HG02610 (cell line): ENCODE measurements around the gene TPCN2.

Experiments
- ATAC-seq: cut with Tn5 transposase; IDR thresholded peaks from one replicate; pipeline ENCODE4 v1.9.1; 2021; ENCODE audit warnings: mild to moderate bottlenecking, moderate library complexity; ENCODE audit not compliant: unreplicated experiment

The TPCN2 gene

DNA sequence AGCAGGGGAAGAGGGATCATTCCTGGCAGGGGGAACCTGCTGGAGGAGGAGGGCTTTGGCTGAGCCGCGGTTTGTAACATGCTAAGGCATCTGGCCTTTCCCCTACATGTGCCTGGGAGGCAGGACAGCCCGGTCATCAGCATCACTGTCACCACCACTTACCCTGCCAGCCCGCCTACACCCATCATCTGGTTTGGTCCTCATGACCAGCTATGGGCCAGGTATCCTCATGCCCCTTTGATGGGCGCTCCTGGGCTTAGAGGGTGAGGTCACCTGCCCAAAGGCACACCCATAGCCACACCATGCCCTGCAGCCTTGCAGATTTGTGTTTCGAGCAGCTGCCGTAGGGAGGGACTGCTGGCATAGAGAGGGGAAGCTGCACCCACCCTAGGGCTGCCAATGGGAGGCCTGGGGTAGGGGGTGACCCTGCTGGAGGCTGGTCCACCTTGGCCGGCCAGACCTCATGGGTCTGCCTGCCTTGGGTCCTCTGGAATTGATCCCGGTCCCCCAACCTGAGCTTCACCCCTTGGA, 38.3 kb upstream of the TPCN2 start:
- no peak for ATAC-seq

DNA sequence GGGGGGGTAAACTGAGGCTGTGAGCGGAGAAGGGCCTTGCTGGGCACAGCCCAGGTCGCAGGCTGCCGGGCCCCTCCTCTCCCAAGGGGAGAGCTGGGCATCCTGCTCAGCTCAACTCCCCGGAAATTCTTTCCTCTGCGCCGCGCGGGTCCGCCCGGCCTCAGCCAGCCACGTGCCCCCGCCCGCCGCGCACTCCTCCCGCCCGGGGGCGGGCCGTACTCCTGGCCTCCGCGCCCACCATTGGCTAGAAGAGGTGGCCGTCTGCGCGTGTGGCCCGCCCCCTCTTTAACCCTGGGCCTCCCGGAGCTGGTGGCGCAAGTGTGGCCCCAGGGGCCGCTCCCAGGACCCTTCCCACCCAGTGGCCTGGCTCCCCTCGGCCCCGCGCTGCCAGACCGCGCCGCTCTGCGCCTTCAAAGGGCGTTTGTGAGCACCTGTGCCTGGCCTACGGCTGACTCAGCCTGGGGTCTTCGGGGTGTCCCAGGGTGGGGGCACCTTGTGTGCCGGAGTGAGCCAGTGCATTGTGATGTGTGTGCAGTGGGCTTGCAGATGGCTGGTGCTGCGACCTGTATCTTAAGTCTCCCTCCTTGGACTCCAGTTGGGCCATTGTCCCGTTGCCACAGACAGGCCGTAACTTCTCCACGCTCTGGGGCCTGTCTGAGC, 37.6 kb upstream of the TPCN2 start:
- no peak for ATAC-seq

DNA sequence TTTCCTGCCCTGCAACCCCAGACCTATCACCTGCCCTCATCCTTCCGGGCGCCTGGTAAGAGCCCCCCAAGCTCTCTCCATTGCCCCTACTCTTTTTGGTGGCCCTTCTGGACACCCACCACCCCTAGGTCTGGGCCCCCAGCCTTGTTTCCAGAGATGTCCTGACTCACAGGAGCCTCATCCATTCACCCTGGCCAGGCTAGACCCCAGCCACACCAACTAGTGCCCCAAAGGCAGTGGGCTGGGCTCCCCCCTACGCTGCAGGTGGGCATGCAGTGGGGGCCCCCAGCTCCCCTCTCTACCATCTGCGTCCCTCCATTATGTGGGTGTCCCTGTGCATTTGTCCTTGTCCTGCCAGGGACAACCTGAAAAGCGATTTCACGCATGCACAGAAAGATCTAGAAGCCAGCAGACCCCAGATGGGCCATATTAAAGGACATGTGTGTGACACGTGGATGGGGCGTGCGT, 37.1 kb upstream of the TPCN2 start:
- no peak for ATAC-seq

DNA sequence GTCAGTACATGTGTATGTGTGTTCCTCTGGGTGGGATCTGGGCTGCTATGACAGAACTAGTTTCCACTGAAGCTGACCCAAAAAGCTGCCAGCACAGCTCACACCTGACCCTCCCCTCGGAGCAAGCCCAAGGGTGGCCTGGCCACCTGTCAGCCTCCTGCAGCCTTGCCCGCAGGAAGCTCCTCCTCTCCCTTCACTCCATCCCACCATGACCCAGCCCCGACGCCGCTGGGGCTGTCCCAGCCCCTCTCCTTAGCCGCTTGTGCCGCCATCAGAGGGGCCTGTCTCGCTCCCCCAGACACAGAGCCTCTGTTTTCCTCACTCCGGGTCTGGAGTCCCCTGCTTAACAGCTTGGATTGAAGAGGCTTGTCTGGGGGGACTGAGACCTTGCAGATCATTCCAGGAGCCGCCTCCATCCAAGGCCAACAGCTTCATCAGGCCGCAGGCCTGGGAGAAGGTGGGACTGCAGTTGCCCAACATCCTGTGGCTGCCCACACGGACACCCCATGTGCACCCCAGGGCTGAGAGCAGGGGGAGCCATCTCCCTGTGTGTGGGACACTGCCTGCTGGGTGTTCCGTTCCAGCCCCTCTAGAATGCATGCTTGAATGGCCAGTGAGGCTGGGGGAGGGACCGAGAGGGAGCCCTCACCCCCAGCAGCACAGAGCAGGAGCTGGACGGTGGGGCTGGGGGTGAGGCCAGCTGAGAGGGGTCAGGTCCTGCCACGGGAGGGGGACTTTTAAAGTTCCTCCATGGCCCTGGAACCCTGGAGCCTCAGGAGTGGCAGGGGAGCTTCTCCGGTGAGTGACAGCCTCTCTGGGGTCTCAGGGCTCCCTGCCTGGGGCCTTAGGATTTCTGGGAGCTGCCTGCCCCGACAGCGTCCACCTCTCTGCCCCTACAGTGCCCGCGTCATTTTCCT, 36.4 kb upstream of the TPCN2 start:
- ATAC-seq, result no peak

DNA sequence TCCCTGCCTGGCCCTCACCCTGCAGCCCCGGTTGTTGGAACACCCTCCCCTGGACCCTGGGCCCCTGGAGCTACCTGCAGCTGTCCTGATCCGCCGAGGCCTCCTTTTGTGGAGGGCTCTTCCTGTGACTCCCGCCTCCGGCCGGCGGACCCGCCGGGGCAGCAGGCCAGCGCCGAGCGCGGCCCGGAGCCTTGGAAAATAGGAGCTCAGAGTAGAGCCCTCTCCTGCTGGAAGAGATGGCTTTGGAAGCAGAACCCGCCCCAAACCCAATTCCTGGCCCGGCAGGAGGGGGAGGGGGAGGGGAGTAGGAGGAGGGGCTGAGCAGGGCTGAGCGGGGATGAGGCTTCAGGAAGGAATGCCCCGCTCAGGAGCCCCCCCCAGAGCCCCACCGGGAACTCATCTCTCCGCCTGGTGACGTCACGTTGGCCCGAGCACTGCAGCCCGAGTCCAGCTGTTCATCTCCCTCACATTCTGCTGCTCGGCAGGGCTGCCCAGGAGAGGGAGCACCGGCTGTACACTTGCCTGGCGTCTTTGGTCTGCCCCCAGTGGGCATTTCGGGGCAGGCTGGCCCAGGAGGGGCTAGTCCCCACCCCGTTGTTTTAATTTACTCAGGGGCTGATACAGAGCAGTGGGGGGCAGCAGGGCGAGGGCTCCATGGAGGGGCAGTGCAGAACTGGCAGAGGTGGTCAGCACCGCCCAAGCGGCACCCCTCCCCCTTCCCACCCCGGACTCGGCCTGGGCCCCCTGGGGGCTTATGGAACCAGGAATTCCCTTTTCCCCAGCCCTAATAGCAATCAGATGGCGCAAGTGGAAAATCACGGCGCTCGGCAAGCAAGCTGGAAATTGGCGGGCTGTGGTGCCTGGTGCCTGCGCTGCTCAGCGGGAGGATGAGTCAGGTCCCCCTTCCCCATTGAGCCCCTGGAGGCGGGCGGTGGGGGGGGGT, 35.5 kb upstream of the TPCN2 start, which contains the start of gene MRGPRF:
Gene MRGPRF, minus strand, starts transcription at position 238 of the 943 bp plus-strand sequence. CDS start 3,345 bp downstream, outside the sequence.
- ATAC-seq, result no peak

DNA sequence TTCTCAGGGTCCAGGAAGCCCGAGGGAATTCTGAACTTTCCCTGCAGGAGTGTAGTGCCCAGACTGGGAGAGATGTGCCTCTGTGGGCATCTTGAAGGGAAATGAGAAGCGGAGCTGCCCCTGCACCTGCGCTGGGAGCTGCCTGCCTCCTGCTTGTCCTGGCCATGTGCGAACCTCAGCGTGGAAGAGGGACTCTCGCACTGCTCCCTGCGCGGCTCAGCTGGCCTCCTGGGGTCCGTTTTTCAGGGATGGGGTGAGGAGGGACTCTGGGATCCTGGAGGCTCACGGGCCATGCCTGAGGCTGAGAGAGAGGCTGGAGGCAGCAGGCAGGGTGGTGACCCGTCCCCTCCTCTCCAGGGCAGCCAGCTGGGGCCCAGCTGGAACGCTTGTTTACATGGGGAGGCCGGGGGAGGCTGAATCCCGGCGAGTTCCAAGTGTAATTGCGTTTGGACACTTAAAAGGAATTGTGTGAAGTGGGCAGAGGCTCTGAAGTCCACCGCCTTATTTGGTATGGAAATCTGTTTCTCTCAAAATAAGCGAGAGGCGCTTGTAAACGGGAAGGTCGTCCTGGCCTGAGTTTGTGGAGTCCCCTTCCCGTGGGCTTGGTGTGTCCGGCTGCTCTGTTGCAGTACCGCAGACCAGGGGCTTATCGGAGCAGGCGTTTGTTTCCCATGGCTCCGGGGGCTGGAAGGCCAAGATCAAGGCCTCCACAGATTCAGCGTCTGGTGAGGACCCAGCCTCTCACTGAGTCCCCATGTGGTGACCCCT, 34.5 kb upstream of the TPCN2 start:
- no peak for ATAC-seq

DNA sequence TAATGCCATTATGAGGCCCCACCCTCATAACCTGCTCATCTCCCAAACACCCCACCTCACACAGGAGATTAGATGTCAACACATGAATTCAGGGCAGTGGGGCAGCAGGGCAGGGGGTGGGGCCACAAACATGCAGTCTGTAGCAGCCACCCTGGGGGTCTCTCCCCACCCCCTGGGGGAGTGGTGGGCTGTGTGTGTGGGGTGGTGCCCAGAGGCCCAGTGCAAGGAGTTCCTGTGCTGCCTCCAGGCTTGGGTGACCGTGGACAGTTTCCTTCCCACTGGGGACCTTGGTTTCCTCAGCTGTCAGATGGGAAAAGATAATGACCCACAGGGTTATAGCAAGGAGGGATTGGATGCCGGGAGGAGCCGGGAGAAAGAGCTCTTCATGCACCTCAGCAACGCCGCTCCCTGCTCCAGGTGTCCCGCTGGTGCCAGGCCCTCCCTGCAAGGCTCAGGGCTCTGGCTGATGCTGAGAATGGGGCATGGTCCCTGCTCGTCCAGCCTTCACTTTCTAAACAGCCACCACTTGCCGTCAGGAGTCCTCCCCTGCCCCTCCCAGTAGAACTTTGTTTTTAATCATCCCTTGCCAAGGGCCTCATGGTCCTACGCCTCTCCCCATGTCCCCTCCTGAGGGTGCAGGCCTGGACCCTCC, 33.7 kb upstream of the TPCN2 start:
- ATAC-seq, result no peak

DNA sequence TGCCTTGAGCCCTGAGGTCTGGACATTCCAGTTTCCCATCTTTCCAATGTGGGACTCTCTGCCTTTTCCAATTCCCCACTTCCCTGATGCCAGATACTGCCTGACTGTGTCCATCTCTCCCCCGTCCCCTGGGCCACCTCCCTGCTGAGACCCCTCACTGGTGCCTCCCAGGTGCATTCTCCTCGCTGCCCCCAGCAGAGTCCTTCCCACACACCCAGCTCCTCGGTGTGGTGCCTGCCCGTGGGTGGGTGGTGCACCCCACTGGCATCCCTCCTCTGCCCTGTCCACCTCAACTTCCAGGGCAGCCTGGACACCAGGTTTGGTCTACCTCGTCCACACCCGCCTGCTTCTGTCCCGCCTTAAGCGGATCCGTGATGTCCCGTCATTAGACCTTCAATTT, 30.8 kb upstream of the TPCN2 start:
- ATAC-seq, result no peak

DNA sequence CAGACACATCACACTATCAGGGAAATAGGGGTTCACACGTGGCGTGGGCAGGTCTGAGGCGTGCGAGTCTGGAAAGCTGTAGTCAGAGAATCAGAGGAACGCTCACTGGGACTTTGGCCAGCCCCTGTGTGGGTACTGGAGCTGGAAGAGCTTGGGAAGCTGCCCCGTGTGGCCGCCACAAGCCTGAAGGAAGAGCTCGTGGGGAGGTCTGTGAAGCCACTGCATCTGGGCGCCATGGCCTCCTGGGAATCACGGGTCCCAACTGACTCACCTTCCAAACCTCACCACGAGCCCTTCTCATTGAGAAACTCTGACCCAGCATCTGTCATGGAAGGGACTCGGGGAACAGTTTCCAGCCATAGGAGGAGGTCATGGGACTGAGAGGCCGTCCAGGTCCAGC, 29.8 kb upstream of the TPCN2 start:
- ATAC-seq, result no peak

DNA sequence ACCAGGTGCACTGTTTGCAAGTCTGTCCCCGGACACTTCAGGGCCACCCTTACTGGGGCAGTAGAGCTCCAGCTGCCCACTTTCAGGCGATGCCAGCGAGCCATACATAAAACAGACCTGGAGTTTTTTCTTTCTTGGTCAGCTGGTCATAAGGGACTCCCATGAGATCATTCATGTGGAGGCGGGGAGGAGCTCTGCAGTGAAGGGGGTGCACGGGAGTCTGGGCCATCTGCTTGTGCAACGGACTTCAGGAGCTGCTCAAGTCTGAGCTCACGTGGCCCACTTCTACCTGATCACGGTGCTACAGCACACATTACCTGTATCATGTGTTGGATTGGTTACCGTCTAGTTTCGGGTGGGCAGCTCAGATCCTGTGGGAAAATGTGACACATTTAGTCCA, 26.5 kb upstream of the TPCN2 start:
- ATAC-seq, result no peak

DNA sequence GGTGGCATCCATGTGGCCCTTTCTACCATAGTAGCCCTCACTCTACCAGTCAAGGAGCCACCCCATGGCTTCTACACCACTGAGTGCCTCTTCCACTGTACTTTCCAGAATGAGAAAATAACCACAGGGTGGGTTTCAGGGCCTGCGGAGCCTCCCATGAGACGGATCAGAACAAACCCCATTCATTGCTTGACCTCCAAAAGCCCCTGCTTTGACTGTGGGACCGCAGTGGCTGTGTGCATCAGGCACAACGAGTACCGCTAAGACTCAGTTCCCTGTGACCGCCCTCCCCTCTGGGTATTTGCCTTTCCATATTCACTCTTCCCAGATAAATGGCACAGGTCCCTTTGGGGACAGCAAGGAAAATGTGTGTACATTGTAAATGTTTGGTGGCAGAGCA, 24.2 kb upstream of the TPCN2 start:
- ATAC-seq, result no peak

DNA sequence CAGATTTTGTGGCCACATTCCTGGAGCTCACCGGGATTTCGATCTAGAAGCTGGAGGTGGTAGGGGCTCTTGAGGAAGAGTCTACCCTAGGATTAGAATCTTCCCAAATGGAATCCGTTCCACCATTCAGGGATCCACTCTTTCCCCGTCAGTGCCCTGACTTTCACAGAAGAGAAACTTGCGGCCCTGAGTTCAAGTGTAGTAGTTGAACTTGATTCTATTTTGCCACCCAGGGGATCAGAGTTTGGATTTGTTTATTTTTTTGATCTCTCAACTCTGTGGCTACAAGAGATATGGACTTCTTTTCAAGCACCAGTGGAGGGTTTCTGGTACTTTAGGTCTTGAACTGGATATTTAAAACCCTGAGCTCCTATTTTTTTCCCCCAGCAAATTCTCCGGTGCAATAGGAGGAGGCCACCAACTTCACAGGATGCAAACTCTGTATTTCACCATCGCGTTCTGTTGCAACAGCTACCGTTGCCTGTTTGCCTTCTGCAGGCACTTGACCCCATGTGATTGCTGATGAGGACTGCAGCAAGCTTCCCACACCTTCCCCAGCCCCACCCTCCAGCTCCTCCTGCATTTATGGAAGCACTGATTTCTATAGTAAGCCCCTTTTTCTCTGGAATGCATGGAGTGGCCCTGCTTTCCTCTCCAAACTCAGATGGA, 20.9 kb upstream of the TPCN2 start:
- no peak for ATAC-seq

DNA sequence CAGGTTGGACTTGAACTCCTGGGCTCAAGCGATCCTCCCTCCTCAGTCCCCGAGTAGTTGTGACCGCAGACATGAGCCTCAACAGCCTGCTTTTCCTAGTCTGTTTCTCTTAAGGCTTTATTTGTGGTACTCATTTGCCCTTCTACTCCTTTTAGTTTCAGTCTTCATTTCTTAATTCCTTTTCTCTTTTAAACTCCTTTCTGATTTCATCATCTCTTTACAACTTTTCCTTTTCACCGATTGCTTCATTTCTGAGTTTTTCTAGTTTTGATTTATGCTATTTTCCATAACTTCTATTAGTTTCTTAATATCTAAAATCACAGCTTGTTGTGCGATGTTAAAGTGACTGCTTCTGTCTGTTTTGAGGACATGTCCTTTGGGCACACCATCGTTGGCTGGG, 18.4 kb upstream of the TPCN2 start:
- no peak for ATAC-seq

DNA sequence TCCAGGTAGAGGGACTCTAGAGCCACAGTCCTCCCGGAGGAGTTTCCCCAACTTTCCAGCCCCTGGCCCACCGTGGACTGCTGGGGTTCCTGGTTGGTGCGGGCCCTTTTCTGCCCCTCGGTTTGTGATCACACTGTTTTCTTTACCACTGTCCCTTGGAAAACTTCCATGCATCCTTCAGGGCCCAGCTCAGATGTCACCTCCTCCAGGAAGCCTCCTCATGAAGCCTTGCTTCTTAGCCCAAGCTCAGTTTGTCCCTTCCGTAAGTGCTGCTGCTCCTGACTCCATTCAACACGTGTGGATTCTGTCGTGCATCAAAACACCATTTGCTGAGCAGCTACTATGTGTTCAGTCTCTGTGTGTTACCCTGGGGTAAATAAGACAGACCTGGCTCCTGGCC, 15.9 kb upstream of the TPCN2 start:
- no peak for ATAC-seq

DNA sequence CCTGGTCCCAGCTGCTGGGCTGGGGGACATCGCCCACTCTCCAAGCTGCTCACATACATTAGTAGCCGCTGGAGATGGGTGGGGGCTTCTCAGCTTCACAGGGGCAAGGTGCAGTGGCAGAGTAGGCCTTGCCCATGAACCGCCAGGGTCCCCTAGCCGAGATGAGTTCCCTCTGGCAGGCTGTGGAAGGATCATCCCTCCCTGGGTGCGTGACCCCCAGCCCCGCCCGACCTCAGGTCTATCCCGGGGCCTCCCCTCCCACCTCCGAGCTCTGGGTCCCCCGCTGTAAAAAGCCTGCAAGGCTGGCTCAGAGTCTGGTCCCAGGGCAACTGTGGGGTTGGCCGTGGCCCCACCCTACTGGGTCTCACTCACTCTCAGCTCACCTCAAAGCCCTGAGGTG, 15.3 kb upstream of the TPCN2 start:
- no peak for ATAC-seq

DNA sequence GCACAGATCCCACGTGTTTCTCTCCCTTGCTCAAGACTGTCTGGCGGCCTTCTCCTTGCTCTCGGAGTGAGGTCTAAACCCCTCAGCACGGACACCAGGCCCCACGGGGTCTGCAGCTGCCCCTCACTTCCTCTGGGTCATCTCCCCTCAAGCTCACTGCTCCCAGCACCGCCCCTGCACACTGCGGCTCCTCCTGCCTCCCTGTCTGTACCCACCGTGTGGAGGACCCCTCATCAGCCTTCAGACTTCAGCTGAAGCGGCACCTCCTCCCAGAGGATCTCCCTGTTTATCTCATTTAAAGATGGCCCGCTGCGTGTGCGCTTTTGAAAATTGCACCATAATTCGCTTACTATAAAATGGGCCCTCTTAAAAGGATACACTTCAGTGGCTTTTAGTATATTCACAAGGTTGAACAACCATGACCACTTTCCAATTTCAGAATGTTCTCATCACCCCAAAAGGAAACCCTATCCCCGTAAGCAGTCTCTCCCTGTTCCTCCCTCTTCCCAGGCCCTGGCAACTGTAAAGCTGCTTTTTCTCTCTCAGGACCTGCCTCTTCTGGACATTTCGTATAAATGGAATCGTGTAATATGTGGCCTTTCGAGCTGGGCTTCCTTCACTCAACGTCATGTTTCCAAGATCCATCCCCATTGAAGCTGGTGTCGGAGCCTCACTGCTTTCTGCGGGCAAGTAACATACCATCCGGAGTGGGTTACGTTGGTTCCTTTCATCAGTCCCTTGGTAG, 14.4 kb upstream of the TPCN2 start:
- ATAC-seq, result no peak

DNA sequence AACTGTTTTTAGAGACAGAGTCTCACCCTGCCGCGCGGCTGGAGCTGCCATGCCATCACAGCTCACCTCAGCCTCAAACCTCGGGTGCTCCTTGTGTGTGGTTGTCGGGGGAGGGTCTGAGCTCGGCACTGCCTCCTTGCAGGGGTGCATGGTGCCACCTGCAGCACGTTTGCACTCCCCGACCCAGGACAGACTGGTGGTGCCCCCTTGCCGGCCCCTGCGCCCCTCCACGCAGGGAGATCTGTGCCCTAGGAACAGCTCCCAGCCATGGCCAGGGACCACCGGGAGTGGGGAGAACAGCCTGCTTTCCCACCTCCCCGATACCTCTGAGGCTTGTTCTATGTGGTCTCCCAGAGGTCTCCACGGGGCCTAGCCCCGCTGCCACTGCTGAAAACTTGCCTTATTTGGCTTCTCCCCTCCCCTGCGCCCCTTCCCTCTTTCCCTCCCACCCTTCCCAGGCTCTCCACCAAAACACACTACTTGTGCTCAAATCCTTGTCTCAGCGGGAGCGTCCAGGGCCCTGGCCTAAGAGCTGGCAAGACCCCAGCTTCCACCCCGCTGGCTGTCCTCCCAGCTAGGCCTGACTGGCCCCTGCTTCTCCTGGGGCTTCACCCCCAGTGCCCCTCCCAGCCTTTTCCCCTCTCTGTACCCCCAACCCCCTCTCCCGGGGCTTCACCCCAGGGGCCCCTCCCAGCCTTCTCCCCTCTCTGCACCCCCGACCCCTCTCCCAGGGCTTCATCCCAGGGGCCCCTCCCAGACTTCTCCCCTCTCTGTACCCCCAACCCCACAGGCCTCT, 13.4 kb upstream of the TPCN2 start:
- no peak for ATAC-seq

DNA sequence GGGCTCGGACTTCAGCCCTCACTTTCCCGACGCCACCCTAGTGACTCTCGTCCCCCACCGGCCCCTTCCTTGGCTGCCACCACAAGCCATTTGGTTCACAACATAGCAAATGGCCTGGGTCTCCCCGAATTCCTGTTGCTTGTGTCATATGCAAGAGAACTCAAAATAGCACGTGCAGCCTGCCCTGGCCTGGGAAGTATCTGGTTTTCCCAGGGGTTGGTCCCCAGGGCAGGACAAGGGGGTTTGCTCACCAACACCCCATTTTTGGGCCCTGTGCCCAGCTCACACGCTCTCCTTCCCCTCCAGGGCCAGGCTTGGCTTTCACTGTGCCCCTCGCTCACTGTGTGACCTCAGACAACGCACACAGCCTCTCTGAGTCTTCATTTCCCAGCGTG, 12.8 kb upstream of the TPCN2 start:
- no peak for ATAC-seq
